HG03060 (cell line): ENCODE results near the gene GRN.
"Not testable (repeated sequence)": the region's sequence is repeated elsewhere in the genome, so short reads cannot be mapped to it uniquely, and the experiment has no call there.

Source experiments
- ATAC-seq: cut with Tn5 transposase; IDR thresholded peaks from one replicate; pipeline ENCODE4 v1.9.1; 2021; ENCODE audit warnings: low read depth, moderate number of reproducible peaks; ENCODE audit not compliant: unreplicated experiment

GRN gene

DNA sequence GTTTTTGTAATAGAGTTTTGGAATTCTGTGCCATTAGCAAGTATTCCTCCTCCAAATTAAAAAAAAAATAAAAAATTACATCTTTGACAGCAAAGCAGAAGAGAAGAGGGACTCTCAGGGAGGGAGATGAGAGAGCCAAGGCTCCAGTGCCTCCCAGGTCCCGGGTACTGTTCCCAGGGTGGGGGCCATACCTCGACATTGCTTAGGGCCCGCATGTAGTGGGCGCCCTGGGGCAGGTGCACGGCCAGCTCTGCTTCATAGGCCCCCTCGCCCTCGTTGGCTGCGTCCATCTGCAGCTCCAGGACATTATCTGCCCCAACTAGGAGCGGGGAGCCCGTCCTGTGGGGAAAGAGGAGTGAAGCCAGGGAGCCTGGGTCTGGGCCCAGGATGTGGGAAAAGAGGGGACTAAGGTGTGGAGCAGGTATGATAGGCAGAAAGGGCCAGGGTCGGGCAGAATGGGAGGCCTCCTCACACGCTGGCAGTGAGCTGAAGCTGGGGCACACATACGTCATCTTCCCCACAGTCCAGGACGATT is 33.1 kb downstream of the GRN start:
- ATAC-seq, result no peak

DNA sequence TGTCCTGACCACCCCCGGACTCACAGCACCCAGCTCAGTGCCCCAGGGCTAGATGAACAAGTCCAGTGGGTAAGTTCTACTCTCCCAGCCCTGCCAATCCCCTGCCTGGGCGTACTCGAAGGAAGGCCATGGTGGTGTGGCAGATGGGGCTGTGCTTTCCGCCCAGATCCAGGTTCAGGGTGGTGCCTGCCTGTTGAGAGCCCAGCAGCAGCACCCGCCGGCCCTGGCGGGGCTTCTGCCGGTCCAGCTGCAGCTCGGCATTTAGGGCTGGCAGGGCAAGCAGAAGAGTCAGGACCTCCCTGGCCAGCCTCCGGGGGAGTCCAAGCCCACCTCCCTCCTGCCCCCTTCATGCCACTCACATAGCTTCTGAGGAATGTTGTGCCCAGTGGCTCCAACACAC is 34.8 kb downstream of the GRN start:
- no peak for ATAC-seq

DNA sequence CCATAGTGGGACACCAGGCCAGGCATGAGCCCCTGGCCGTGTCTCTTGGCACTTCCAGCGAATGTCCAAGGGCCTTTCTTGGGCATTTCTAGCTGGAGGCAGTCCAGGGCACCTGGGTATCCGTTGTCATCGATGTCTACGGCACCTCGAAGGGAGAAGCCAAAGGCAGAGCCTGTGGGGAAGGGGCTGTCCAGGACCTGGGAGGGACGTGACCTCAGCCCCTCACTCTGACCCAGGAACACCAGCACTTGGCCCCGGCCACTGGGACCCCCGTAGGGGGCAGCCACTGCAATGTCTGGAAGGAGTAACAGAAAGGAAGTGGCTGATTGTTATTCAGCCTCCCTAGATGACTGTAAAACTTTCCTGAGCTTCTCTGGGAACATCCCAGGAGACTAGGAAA is 35.7 kb downstream of the GRN start:
- ATAC-seq, result no peak

DNA sequence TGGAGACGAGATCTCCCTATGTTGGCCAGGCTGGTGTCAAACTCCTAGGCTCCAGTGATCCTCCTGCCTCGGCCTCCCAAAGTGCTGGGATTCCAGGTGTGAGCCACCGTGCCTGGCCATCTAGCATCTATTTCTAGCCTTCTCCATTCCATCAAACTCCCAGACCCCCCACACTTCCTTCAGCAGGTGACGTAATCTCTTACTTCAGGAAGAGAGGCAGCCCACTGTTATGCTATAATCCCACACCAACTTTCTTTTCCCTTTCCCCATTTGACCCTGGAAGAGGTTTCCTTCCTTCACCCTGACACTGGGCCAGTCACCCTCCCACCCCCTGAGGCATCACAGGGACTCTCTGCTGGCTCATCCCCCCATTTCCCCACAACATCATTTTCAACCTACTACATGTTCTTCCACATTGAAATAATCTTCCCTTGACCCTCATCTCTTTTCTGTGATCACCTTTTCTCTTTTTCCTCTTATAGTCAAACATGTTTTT is 36.8 kb downstream of the GRN start:
- no peak for ATAC-seq

DNA sequence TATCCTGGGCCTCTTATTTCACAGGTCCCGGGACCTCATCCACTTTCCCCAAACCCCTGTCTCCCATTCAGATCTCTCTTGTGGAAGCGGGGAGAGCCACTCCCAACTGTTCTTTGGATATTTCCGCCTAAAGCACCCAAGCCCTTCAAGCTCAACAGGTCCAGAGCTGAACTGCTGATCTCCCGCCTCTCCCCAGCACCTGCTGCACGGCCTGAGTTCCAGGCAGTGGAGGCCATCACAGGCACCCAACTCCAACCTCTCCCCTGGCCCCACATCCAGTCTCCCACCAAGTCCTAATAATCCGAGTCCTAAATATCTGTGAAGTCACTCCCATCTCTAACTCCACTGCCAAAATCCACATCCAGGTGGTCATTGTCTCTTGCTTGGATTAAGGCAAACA is 37.8 kb downstream of the GRN start:
- no peak for ATAC-seq

DNA sequence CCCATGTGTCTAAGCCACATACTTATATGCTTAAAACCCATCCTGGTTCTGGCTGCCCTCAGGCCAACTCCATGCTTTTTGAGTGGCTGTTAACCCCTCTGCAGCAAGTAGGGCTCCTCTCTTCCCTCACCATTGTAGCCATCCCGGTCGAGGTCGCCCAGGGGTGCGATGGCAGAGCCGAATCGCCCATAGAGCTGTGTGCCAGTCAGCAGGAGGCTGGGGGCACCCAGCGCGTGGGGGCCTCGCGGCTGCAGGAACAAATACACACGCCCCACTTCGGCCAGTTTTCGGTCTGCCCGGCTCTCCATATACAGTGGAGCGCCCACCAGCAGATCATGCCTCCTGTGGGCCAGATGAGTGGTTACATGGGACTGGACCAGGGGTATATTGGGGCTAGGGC is 38.3 kb downstream of the GRN start:
- no peak for ATAC-seq

DNA sequence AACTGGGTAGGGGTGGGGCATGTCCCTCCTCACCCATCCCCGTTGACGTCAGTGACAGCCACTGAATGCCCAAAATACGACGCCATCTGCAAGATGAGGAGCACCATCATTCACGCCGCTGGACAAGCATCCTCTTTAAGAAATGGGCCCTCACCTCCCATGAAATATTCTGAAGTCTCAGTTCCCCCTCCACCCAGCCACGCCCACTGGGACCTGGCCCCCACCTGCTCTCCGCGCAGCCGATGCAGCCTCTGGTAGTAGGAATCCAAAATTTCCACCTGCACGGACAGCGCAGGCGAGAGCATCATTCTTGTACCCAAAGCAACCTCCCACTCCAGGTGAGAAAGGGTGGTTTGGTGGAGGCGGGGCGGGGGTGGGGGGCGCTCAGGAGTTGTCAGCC is 38.8 kb downstream of the GRN start:
- ATAC-seq, result no peak

DNA sequence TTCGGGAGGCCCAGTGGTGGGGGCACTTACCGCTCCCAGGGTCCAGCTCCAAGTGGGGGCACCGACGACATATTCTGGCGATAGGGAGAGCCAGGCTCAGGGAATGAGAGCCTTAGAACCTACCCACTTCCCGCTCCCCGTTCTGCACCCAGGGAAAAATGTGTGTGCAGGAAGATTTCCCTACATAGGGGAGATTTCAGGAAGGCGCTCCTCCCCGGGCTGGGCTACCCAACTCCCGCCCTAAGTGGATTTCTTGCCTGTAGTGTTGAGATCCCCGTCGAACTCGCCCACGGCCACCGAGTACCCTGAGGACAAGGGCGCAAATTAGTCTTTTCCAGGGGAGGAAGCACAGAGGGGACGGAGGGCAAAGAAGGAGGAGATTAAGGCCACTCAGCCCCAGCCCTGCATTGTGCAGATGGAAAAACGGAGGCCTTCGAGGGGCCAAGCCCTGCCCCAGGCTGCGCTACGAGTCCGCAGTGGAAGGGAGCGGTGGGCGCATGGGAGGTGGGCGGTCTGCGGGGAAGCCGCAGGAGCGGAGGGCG is 39.2 kb downstream of the GRN start:
- ATAC-seq, result no peak

DNA sequence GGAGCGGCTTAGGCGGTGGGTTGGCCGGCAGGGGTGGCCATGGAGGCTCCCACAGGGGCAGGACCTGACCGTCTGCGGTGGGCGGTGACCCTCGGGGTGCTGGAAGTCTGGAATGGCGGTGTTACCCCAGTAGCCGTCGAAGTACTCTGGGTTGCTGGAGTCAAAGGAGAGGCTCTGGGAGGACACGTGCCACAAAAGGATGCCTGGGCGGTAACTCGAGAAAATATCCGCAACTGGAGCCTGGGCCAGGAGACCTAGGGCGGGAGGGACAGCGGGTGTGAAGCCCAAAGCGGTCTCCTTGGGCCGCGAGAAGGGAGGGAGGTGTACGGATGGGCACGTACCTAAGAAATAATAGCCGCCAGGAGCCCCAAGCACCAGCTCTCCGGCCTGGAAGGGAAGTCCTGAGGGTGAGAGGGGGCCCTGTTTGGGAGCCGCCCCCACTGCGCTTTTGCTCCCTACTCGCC is 39.8 kb downstream of the GRN start:
- ATAC-seq, result no peak

DNA sequence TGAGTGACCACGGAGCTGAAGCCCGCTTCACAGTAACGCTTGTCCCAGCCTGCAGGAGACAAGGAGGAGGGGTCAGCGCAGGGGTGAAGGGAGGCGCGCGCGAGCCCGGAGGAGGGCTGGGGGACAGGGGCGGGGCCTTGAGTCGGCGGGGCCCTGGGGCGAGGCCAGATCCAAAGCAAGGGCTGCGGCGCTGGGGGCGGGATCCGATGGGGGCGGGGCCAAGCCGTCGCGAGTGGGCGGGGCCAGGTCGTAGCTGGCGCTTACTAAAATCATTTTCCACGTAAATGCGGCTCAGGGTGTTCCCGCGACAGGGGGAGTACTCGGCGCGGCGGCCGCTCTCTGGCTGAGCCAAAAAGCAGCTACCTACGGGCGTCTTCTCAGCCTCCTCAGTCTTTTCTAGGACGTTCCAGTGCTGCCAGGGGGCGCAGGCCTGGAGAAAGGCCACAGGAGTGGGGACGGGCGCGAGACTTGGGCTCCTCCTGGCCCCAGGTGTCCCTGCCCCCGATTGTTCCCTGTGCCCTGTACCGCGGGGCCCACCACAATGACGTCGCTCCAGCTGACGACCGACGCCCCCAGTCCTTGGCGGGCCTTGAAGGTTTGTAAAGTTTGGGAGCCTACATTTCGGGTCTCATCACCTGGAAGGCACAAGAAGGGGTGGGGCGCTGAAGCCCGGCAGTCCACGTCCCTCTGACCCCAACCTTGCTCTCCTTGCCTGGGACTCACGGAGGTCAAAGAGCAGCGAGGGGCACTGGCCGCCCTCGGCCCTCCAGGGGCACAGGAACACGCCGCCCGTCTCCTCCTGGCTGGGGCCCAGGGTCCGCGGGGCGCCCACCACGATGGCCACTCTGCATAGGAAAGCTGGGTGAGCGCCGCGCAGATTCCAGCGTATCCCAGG is 40.4 kb downstream of the GRN start:
- no peak for ATAC-seq

DNA sequence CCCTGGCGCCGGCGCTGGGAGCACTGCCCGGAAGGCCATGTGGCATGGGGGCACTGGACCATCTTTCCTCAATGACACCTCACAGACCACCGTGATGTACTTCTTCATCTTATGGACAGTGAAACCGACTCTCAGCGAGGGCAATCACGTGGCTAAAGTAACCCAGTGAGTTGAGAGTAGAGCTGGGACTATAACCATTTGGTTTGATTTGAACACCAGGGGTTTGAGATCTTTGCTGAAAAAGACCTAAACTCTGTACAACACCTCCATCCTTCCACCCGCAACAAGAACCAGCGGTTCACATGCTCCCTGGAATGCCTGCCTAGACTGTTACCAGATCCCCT is 41.1 kb downstream of the GRN start:
- no peak for ATAC-seq

DNA sequence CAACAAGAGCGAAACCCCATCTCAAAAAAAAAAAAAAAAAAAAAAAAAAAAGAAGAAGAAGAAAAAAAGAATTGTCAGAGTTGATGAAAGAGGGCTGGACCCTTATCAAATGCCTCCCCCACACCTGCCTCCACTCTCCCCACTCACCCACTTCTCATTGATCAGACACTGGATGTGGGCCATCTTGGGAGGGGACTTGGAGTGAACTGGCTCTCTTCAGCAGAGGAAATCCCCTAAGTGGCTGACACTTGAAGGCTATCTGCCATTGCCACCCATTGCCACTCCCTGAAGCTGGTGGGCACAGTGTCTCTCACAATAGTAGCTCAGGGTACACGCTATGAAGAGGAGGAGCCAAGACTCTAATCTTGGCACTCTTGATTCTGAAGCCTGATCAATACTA is 42.7 kb downstream of the GRN start:
- ATAC-seq, result no peak

DNA sequence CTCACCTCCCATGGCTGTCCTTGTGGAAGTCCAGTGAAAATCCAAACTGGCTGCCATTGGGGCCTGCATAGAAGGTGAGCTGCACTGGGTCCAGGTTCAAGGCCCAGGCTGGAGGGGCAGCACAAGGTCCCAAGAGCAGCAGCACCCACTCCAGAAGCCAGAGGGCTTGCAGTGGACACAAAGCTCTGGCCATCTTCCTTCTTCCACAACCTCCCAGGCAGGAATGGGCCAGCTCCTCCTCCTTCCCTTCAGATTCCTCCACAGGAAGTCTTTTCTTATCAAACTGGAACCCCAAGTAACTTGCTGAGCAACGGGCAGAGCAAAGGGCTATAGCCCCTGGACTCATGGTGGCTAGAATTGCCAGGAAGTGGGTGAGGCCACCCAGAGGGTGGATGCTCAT is 44.2 kb downstream of the GRN start, which contains the start of gene ITGA2B:
TSS of gene ITGA2B (minus strand) at position 369 of the 400 bp plus-strand sequence. CDS start at position 193, 176 bp downstream.
- ATAC-seq, result no peak

DNA sequence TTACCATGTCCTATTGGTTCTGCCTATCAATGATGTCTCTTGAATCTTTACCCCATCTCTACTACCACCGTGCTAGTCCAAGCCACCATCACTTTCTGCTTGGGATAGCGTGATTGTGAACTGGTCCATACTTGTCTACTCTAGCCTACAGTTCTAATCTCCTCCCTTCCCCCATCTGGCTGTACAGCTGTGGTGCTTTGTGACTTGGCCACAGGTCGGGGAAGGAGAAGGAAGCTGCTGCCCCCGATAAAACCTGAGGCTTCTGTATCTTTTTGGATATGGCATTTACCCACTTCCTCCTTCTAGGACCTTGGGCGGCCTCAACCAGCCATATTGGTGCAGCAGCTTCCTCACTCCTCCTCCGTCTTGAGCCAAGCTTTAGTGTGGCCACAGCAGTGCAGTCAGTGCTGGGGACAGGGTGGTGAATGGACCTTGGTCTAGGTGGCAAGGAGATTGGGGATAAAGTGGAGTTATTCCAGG is 44.7 kb downstream of the GRN start:
- ATAC-seq, result no peak

DNA sequence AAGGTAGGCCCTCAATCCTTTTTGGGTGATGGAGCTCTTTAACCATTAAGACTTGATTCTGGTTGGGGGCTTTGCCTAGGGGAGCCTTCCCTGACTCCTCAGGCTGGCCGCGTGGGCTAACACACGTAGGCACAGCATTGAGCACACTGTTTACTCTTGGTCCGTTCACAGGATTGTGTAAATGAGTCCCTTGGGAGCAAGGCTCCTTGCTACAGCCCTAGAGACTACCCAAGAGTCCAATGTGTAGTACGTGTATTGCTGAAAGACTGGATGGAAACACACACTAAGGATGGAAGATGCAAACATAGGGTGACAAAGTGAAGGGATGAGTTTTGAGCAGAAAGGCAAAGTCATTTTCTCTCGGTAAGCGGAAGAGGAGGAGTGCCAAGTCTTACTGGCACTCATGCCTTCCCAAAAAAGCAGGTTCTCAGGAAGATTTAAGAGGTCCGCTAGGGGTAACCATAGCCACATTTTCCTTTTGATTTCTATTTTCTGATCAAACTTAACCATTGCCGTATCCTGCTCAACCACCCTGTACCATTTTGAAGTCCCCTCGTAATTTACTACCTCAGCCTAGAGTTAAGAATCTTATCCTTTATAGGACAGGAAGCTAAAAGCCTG is 45.3 kb downstream of the GRN start:
- no peak for ATAC-seq

DNA sequence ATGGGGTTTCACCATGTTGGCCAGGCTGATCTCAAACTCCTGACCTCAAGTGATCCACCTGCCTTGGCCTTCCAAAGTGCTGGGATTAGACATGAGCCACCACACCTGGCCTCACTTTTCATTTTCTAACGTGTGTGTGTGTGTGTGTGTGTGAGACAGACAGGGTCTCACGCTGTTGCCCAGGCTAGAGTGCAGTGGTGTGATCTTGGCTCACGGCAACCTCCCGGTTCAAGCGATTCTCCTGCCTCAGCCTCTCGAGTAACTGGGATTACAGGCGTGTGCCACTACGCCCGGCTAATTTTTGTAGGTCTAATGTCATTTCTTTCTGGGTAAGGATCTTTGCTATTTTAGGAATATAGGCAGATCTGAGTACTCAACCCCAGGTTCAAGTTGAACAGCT is 49.0 kb downstream of the GRN start:
- not testable (repeated sequence) for ATAC-seq

DNA sequence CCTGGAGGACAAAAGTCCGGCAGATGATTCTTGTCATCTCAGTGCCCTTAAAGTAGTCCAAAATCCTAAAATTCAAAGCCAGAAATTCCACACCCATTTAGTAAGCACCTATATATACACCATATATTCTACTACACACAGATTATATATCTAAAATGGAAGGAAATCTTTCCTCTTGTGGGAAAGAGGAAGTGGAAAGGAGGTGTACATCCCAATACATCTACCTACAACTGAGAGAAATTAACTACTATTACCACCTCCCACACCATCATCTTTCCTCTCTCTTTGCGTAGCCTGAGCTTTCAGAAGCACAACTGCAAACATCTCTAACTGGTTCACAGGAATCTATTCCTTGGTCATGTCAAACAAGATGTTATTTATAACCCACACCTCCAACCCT is 49.7 kb downstream of the GRN start:
- ATAC-seq, result no peak

DNA sequence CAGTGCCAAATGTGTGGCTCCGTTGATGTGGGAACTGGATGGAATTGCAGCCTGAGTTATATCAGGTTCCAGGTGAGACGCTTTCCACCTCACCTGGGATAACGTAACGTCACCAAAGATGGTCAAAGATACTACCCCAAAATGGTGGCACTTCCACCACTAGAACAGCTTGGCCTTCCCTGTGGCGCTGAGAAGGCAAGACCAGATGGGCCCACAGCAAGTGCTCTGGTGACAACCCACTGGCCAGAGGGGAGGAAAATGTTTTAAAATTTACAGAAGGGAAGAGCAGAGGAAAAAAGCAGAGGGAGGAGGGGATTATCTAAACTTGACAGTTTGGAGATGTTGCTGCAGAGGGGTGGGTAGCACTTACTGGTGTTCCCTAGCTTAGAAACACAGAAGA is 51.8 kb downstream of the GRN start:
- no peak for ATAC-seq

DNA sequence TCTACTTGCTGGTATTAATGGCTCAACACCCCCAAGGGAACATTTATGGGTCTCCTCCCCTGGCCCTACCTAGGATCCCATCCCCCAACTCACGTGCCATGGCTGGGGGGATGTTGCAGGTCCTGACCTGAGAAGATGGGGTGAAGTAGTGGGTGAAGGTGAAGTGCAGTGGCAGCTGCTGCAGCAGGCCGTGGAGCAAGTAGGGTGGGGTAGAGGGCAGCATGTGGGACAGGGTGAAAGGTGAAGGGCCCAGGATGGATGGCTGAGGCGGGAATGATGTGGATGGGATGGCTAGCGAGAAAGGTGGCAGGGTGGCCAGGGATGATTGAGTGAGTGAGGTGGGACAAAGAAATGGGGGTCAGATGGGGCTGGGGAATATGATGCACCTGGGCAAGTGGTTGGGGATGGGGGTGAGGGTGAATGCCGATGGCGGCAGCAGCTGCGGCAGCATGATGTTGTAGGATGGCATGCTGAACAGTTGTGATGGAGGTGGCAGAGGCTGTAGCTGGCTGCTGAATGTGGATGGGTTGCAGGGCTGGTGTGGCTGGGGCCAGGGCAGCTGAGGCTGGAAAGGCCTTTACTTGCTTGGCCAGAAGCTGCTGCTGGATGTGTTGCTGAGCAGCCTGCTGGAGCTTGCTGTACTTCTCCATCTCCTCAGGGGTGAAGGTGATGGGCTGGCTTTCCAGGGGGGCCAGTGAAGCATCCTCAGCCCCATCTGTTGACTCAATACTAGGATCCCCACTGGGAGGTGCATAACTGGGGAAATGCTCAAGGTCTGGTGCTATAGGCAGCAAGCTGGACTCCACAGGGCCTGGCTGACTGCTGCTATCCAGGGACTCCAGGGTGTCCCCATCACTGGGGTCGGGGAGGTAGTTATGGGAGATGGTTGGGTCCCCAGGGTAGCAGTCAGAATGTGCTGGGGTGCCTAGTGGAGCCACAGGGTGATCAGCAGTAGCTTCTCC is 52.7 kb downstream of the GRN start:
- no peak for ATAC-seq
